Activated naive CD8-positive, alpha-beta T cell treated with anti-CD3 and anti-CD28 coated beads, Interleukin-2, amount 50 U/mL, for 24 hours (primary cell): ENCODE data around the gene TEP1.

Source experiments
- ATAC-seq: fragments of 150-1000 bp; cut with Tn5 transposase; one replicate; pipeline ENCODE4 v1.10.0; 2021
- DNase-seq: peaks from one replicate; pipeline ENCODE4 v3.0.0; 2021
- H3K27ac Mint-ChIP-seq: one replicate; pipeline ENCODE4 v1.8.0; 2021; ENCODE audit warnings: mild to moderate bottlenecking, mixed read lengths
- H3K27me3 Mint-ChIP-seq: one replicate; pipeline ENCODE4 v1.8.0; 2021; ENCODE audit warnings: mixed read lengths
- H3K36me3 Mint-ChIP-seq: one replicate; pipeline ENCODE4 v1.8.0; 2021; ENCODE audit warnings: low read depth, mixed read lengths
- H3K4me1 Mint-ChIP-seq: one replicate; pipeline ENCODE4 v1.8.0; 2021; ENCODE audit warnings: mixed read lengths
- H3K4me3 Mint-ChIP-seq: one replicate; pipeline ENCODE4 v1.8.0; 2021; ENCODE audit warnings: mild to moderate bottlenecking, moderate library complexity, mixed read lengths
- H3K9me3 Mint-ChIP-seq: one replicate; pipeline ENCODE4 v1.8.0; 2021; ENCODE audit warnings: mixed read lengths

TEP1 gene

DNA sequence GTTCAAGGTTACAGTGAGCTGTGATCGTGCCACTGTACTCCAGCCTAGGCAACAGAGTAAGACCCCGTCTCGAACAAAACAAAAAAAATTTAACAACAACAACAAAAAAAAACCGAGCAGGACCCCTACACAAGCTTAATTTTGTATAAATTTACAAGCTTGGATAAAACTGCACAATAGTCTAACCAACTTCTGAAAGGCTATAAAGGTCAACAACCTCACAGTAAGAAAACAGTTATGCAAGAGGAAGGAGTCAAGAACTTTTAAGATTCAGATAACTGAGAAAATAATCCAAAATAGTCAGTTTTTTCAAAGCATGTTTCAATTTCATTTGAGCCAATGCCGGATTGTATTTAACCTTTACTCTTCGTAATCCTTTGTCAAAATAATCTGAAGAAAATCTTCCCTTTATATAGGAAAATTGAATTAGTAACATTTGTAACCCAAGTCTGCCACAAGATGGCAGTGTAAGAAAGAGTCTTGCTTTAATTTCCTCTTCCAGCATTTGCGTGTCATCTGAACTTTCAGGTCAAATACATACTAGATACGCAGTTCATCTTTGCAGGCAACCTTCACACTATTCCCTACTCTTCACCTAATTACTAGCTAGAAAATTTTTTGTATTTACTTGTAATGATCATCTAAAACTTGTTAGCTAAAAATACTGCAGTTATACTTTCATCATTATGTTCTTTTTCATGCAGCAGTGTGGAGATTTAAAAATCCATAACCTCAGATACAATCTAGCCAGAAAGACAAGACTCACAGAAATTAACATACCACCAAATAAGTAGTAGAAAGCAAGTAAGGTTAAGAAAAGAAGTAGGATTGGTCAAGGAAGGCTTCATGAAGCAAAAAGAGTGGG, 86.1 kb downstream of the TEP1 start:
- ATAC-seq (peak; percentile 59), DNase-seq (no peak)
- H3K4me1 Mint-ChIP-seq = peaks cover 47% of the 10 kb centered on the region
- H3K36me3 Mint-ChIP-seq = peaks cover 70% of the 10 kb centered on the region
- peak overlapping the region; percentile 7 for H3K4me3 Mint-ChIP-seq
- no peaks in the 10 kb centered on the region for H3K9me3 Mint-ChIP-seq
- H3K27me3 Mint-ChIP-seq = no peaks in the 10 kb centered on the region
- peak overlapping the region; percentile 0 for H3K27ac Mint-ChIP-seq

DNA sequence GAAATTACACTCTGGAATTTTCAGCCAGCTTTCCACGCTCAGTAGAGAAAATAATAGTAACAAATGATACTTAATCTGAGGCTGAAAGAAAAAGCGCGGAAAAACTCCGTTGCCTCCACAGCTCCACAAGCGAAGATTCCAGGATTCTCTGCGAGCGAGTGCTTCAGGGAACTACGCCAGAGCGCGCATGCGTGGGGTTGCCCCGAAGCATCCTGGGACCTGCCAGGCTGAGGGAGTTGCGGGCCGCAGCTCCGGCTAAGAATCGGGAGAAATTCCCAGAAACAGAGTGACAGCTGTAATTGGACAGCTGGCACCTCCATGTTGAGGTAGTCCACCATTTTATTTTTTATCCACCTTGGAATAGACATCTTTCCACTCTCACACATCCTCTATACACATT, 95.6 kb downstream of the TEP1 start:
- Mint-ChIP-seq H3K27me3 (no peaks in the 10 kb centered on the region), H3K36me3 (peaks cover 66% of the 10 kb centered on the region), H3K9me3 (no peaks in the 10 kb centered on the region), H3K27ac (no peak overlapping the region), H3K4me1 (no peaks in the 10 kb centered on the region), H3K4me3 (no peak overlapping the region)
- ATAC-seq = no peak
- DNase-seq = no peak
